Measurements from ENCODE around the gene FILIP1L.

The FILIP1L gene

GRCh38 chr3:99808163-99808794, 306.0 kb downstream of the FILIP1L start:
- H3K36me3 Mint-ChIP-seq (ENCODE audit: low read depth): no peaks in the 10 kb centered on the region
- H3K9me3 Mint-ChIP-seq: peaks cover 20% of the 10 kb centered on the region
- H3K27ac Mint-ChIP-seq: no peak overlapping the region
- H3K4me3 Mint-ChIP-seq: no peak overlapping the region
- no peaks in the 10 kb centered on the region for H3K27me3 Mint-ChIP-seq
- intact Hi-C loops (cut with micrococcal nuclease): loop anchor here (10.0 kb wide), 1 partner anchor 283 kb away; no protein-coding TSS in a partner anchor
- H3K4me1 Mint-ChIP-seq (ENCODE audit: low read depth): no peaks in the 10 kb centered on the region

GRCh38 chr3:99805160-99805559, 309.1 kb downstream of the FILIP1L start:
- intact Hi-C loops (cut with micrococcal nuclease): loop anchor here (10.0 kb wide), 1 partner anchor 280 kb away; no protein-coding TSS in a partner anchor

GRCh38 chr3:99803297-99803696, 311.0 kb downstream of the FILIP1L start:
- intact Hi-C loops (cut with micrococcal nuclease): loop anchor here (10.0 kb wide), 1 partner anchor 278 kb away; no protein-coding TSS in a partner anchor
- H3K27ac Mint-ChIP-seq: no peak overlapping the region
- H3K9me3 Mint-ChIP-seq: peaks cover 20% of the 10 kb centered on the region
- no peaks in the 10 kb centered on the region for H3K27me3 Mint-ChIP-seq
- no peak overlapping the region for H3K4me3 Mint-ChIP-seq
- no peaks in the 10 kb centered on the region for H3K36me3 Mint-ChIP-seq (ENCODE audit: low read depth)
- no peaks in the 10 kb centered on the region for H3K4me1 Mint-ChIP-seq (ENCODE audit: low read depth)

More at GRCh38 chr3:99805160-99805559, 309.1 kb downstream of the FILIP1L start:
- H3K9me3 Mint-ChIP-seq: peaks cover 20% of the 10 kb centered on the region
- H3K4me3 Mint-ChIP-seq: no peak overlapping the region
- no peaks in the 10 kb centered on the region for H3K4me1 Mint-ChIP-seq (ENCODE audit: low read depth)
- no peaks in the 10 kb centered on the region for H3K36me3 Mint-ChIP-seq (ENCODE audit: low read depth)
- no peaks in the 10 kb centered on the region for H3K27me3 Mint-ChIP-seq
- H3K27ac Mint-ChIP-seq: no peak overlapping the region

GRCh38 chr3:99799422-99799821, 314.9 kb downstream of the FILIP1L start:
- H3K36me3 Mint-ChIP-seq (ENCODE audit: low read depth): no peaks in the 10 kb centered on the region
- intact Hi-C loops (cut with micrococcal nuclease): no loop called here
- no peak overlapping the region for H3K27ac Mint-ChIP-seq
- no peaks in the 10 kb centered on the region for H3K4me1 Mint-ChIP-seq (ENCODE audit: low read depth)
- H3K27me3 Mint-ChIP-seq: no peaks in the 10 kb centered on the region
- no peak overlapping the region for H3K4me3 Mint-ChIP-seq
- peaks cover 6% of the 10 kb centered on the region for H3K9me3 Mint-ChIP-seq

- Mint-ChIP-seq H3K4me1 (ENCODE audit: low read depth) (no peaks in the 10 kb centered on the region), H3K9me3 (no peaks in the 10 kb centered on the region), H3K4me3 (no peak overlapping the region), H3K27ac (no peak overlapping the region), H3K36me3 (ENCODE audit: low read depth) (no peaks in the 10 kb centered on the region), H3K27me3 (no peaks in the 10 kb centered on the region)
- intact Hi-C loops (cut with micrococcal nuclease): no loop called here
Observed at GRCh38 chr3:99795573-99795972, 318.7 kb downstream of the FILIP1L start.

GRCh38 chr3:99794485-99794884, 319.8 kb downstream of the FILIP1L start:
- Mint-ChIP-seq H3K27ac (no peak overlapping the region), H3K36me3 (ENCODE audit: low read depth) (no peaks in the 10 kb centered on the region), H3K4me1 (ENCODE audit: low read depth) (no peaks in the 10 kb centered on the region), H3K9me3 (no peaks in the 10 kb centered on the region), H3K27me3 (no peaks in the 10 kb centered on the region), H3K4me3 (no peak overlapping the region)
- intact Hi-C loops (cut with micrococcal nuclease): no loop called here

- H3K36me3 Mint-ChIP-seq (ENCODE audit: low read depth): no peaks in the 10 kb centered on the region
- no peak overlapping the region for H3K4me3 Mint-ChIP-seq
- intact Hi-C loops (cut with micrococcal nuclease): no loop called here
- H3K27ac Mint-ChIP-seq: no peak overlapping the region
- H3K9me3 Mint-ChIP-seq: no peaks in the 10 kb centered on the region
- H3K4me1 Mint-ChIP-seq (ENCODE audit: low read depth): no peaks in the 10 kb centered on the region
- H3K27me3 Mint-ChIP-seq: peaks cover 2% of the 10 kb centered on the region
Observed at GRCh38 chr3:99789011-99789721, 325.1 kb downstream of the FILIP1L start.

All from dendritic cell treated with granulocyte-macrophage colony-stimulating factor and Interleukin-4, amounts not matched to agents 40 ng/mL and 50 ng/mL, for 4 days (primary cell).